Astrocyte of the spinal cord (primary cell): ENCODE data around the gene SECTM1.

ENCODE experiments used
- DNase-seq: peaks from one replicate; pipeline ENCODE4 v3.0.0; 2011; ENCODE audit warnings: low read depth, low spot score
- H3K4me3 ChIP-seq: 2 replicates; pipeline ENCODE4 v1.5.1; 2011; ENCODE audit warnings: low read depth, mild to moderate bottlenecking, low read length, moderate library complexity
- CTCF ChIP-seq: IDR thresholded peaks from 2 replicates; pipeline ENCODE4 v1.5.1; 2012; ENCODE audit warnings: low read depth, mild to moderate bottlenecking, low read length, inconsistent platforms
- in situ Hi-C: cut with HindIII; loops from 2 replicates; pipeline ENCODE4 v1.10.0; 2017; ENCODE audit warnings: low sequenced_read_pairs

Gene SECTM1

GRCh38 chr17:82273327-82274133 is 60.0 kb downstream of the SECTM1 start, which contains the start of gene CSNK1D:
CSNK1D (minus strand) TSS chr17:82273700; CDS start chr17:82273381, 319 bp downstream.
- peak; percentile 88 for DNase-seq

GRCh38 chr17:82272495-82273326 is 60.9 kb downstream of the SECTM1 start:
- H3K4me3 ChIP-seq: peak overlapping the region; percentile 83
- no peak for TF ChIP-seq CTCF
- no peak for DNase-seq
- in situ Hi-C loops: no loop called here

More at GRCh38 chr17:82273327-82274133, 60.0 kb downstream of the SECTM1 start, which contains the start of gene CSNK1D:
- peak within 1 kb of the TSS; percentile 83 for H3K4me3 ChIP-seq
- no peak for TF ChIP-seq CTCF
- in situ Hi-C loops: no loop called here

- no peak for DNase-seq
- TF ChIP-seq CTCF: no peak
- in situ Hi-C loops: no loop called here
- no peak overlapping the region for H3K4me3 ChIP-seq
These were observed 62.2 kb downstream of the SECTM1 start for GRCh38 chr17:82271401-82271800.
